AG04449 (cell line): ENCODE measurements around the gene RAD51B.

Source experiments
- CTCF ChIA-PET: fragments of 350-600 bp; formaldehyde crosslinking; extraction: SDS; loops from one replicate; lab custom pipeline; 2021; ENCODE audit warnings: antibody characterized with exemption; lab: Yijun Ruan, JAX
- POLR2A ChIA-PET: fragments of 400-600, 350-600 bp; formaldehyde crosslinking; extraction: SDS; loops from one replicate; lab custom pipeline; 2020; ENCODE audit warnings: antibody characterized with exemption, inconsistent platforms; lab: Yijun Ruan, JAX
- DNase-seq: peaks from one replicate; pipeline ENCODE4 v3.0.0-alpha.2; 2010; ENCODE audit warnings: low read depth, low spot score
- H3K4me3 ChIP-seq: 2 replicates; pipeline ENCODE4 v1.5.1; 2011; ENCODE audit warnings: low read depth, mild to moderate bottlenecking, control low read depth, low read length
- CTCF ChIP-seq: IDR thresholded peaks from one replicate; pipeline ENCODE4 v1.5.1; 2011; ENCODE audit warnings: mild to moderate bottlenecking, moderate library complexity, low read length, control low read depth, inconsistent platforms; ENCODE audit not compliant: insufficient read depth; ENCODE audit errors: missing control alignments

RAD51B gene

GRCh38 chr14:68365228-68365627, 545.6 kb downstream of the RAD51B start:
- POLR2A ChIA-PET = interaction anchor here (0.9 to 1.0 kb wide), 3 partner anchors 15 to 424 kb away, joined by 3 to 4 read pairs (median 3); no protein-coding TSS in a partner anchor
- CTCF ChIA-PET = no interaction called here
- DNase-seq = no peak
- no peak for TF ChIP-seq CTCF
- no peak overlapping the region for H3K4me3 ChIP-seq

- no peak for TF ChIP-seq CTCF
- DNase-seq = no peak
- no peak overlapping the region for H3K4me3 ChIP-seq
- POLR2A ChIA-PET = interaction anchor here (1.0 kb wide), 1 partner anchor 329 kb away, joined by 3 read pairs; no protein-coding TSS in a partner anchor
- CTCF ChIA-PET = interaction anchor here (1.0 to 1.2 kb wide), 3 partner anchors 39 to 433 kb away, joined by 3 read pairs; no protein-coding TSS in a partner anchor
Measured at GRCh38 chr14:68366656-68367055, 547.1 kb downstream of the RAD51B start.

GRCh38 chr14:68367536-68367935, 548.0 kb downstream of the RAD51B start:
- no peak overlapping the region for H3K4me3 ChIP-seq
- DNase-seq = no peak
- TF ChIP-seq CTCF = no peak
- ChIA-PET CTCF (interaction anchor here (1.0 to 1.7 kb wide), 3 partner anchors 9 to 423 kb away, joined by 3 to 6 read pairs (median 3); no protein-coding TSS in a partner anchor), POLR2A (no interaction called here)

- CTCF ChIA-PET = interaction anchor here (1.2 to 1.7 kb wide), 2 partner anchors 8 to 46 kb away, joined by 3 to 6 read pairs; no protein-coding TSS in a partner anchor
- DNase-seq = no peak
- H3K4me3 ChIP-seq = no peak overlapping the region
- TF ChIP-seq CTCF = no peak
- POLR2A ChIA-PET = no interaction called here
Measured at GRCh38 chr14:68368850-68369249, 549.3 kb downstream of the RAD51B start.

- ChIA-PET CTCF (interaction anchor here (1.2 kb wide), 1 partner anchor 46 kb away, joined by 3 read pairs; no protein-coding TSS in a partner anchor), POLR2A (no interaction called here)
- H3K4me3 ChIP-seq = no peak overlapping the region
- no peak for TF ChIP-seq CTCF
- DNase-seq = no peak
Measured at GRCh38 chr14:68369281-68370056, 549.9 kb downstream of the RAD51B start.

GRCh38 chr14:68370057-68370360, 550.4 kb downstream of the RAD51B start:
- no peak overlapping the region for H3K4me3 ChIP-seq
- no peak for DNase-seq
- no peak for TF ChIP-seq CTCF
- ChIA-PET CTCF (no interaction called here), POLR2A (no interaction called here)
